Hepatocyte (in vitro differentiated cells): ENCODE results near the gene POLE2.

Experiments
- CTCF ChIP-seq: fragments of 200-600 bp; sonication (generic); IDR thresholded peaks from 2 replicates; pipeline ENCODE4 v1.5.1; 2016; ENCODE audit warnings: antibody characterized with exemption, mild to moderate bottlenecking; ENCODE audit not compliant: poor library complexity
- EZH2 ChIP-seq: fragments of 200-600 bp; sonication (generic); IDR thresholded peaks from 2 replicates; pipeline ENCODE4 v1.6.1; 2016; ENCODE audit warnings: antibody characterized with exemption, mild to moderate bottlenecking, borderline replicate concordance
- EZH2phosphoT487 ChIP-seq: fragments of 200-600 bp; sonication (generic); IDR thresholded peaks from one replicate; pipeline ENCODE4 v1.6.1; 2018; ENCODE audit warnings: antibody characterized with exemption, mild to moderate bottlenecking, low read depth, moderate library complexity; ENCODE audit not compliant: unreplicated experiment, severe bottlenecking

- TF ChIP-seq CTCF (no peak), EZH2 (no peak), EZH2phosphoT487 (no peak)
These were observed 93.5 kb downstream of the POLE2 start for GRCh38 chr14:49594347-49595091.
